ENCODE data around the gene ZNF354C.

ZNF354C gene

DNA sequence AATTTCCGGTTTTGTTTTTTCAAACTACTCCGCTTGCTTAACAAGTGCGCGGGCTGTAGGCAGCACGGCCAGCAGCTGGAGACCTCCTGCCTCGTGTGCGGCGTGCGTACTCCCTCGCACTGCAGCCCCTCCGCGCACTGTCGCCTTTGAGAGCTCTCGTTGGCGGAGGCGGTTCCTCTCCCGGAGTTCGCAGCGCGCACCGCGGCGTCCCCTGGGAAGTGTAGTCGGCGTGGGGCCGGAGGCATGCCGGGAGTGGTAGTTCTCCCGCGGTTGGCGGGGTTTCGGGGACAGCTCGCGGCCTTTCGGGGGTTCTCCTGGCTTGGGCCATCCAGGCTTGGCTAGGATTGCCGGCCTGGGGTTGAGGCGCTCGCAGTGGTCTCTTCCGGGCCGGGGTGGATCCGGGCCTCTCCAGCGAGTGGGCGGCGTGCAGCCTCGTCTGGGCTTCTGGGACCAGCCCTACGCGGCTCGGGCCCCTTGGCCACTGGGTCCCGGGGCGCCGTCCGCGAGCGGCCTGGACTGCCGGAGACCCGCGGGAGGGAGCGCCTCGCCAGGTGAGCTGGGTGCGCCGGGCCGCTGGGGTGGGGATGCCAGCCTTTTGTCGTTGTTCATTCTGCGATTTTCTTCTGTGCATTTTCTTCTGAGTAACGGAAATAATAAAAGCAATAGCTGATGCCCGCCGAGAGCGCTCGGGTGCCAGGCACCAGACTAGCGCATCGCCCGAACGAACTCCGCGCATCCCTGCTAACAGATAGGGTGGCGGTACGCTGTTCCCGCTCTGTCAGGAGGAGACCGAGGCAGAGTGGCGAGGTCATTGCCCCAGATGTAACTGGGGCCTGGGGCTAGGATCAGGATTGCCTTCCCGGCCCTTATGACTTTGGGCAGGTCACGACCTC is at the start of gene ZNF354C:
Gene ZNF354C (plus strand): TSS at position 258 of the 893 bp plus-strand sequence. CDS start 1,696 bp downstream, outside the sequence.
- peak within 1 kb of the TSS; percentile 80 for H3K4me3 Mint-ChIP-seq
- peak within 1 kb of the TSS; percentile 87 for H3K27ac Mint-ChIP-seq
- H3K4me1 Mint-ChIP-seq (ENCODE audit: low read depth), result peaks cover 23% of the 10 kb centered on the region
- peaks cover 32% of the 10 kb centered on the region for H3K9me3 Mint-ChIP-seq
- H3K36me3 Mint-ChIP-seq (ENCODE audit: low read depth), result peaks cover 61% of the 10 kb centered on the region
- DNase-seq, result peak; percentile 90
- H3K27me3 Mint-ChIP-seq, result peaks cover 10% of the 10 kb centered on the region

DNA sequence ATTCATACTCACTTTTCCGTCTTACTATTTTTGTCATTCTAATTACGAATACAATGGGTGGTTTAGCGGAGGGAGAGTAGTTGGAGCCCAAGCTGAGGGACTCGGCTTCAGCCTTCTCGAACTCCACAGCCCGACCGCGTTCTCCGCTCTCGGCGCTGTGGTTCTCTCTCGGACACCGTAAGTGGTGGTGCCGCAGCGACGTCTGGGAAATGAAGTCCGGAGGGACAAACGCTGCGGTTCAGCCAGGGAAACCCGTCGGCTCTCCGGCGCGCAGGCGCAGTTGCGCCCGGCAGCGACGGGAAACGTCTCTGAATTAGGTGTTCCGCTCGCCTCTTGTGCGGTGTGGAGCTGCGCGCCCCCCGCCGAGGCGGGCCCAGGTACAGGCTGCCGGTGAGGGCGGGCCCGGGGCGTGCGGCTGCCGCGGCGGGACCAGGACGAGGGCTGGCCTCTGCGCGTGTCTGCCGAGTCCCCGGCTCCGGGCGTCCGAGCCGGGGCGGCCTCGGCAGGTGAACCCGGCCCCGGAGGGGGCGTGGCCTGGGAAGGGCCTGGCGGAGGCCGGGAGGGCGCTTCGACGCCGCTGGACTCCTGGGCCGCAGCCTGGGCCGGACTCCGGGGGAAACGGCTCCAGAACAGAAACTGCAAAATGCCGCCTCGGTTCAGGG is 36.5 kb upstream of the ZNF354C start, which contains the start of gene ZNF879:
Gene ZNF879 (plus strand): TSS at position 277 of the 662 bp plus-strand sequence. CDS start 1,201 bp downstream, outside the sequence.
- H3K27me3 Mint-ChIP-seq, result no peaks in the 10 kb centered on the region
- peaks cover 52% of the 10 kb centered on the region for H3K36me3 Mint-ChIP-seq (ENCODE audit: low read depth)
- H3K27ac Mint-ChIP-seq, result peak within 1 kb of the TSS; percentile 90
- peak within 1 kb of the TSS; percentile 88 for H3K4me3 Mint-ChIP-seq
- peaks cover 28% of the 10 kb centered on the region for H3K9me3 Mint-ChIP-seq
- peaks cover 15% of the 10 kb centered on the region for H3K4me1 Mint-ChIP-seq (ENCODE audit: low read depth)
- DNase-seq, result peak; percentile 94

DNA sequence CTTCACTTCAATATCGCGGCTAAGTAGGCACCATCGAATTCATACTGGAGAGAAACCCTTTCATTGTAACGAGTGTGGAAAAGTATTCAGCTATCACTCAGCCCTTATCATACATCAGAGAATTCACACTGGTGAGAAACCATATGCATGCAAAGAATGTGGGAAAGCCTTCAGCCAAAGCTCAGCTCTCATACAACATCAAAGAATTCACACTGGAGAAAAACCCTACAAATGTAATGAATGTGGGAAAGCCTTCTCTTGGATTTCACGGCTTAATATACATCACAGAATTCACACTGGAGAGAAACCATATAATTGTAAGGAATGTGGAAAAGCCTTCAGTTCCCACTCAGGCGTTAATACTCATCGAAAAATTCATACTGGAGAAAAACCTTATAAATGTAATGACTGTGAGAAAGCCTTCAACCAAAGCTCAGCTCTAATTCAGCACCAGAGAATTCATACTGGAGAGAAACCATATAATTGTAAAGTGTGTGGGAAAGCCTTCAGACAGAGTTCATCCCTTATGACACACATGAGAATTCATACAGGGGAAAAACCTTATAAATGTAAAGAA is 27.1 kb upstream of the ZNF354C start:
- Mint-ChIP-seq H3K4me3 (no peak overlapping the region), H3K36me3 (ENCODE audit: low read depth) (peaks cover 81% of the 10 kb centered on the region), H3K27me3 (no peaks in the 10 kb centered on the region), H3K27ac (no peak overlapping the region), H3K4me1 (ENCODE audit: low read depth) (no peaks in the 10 kb centered on the region), H3K9me3 (peaks cover 81% of the 10 kb centered on the region)
- DNase-seq, result no peak

DNA sequence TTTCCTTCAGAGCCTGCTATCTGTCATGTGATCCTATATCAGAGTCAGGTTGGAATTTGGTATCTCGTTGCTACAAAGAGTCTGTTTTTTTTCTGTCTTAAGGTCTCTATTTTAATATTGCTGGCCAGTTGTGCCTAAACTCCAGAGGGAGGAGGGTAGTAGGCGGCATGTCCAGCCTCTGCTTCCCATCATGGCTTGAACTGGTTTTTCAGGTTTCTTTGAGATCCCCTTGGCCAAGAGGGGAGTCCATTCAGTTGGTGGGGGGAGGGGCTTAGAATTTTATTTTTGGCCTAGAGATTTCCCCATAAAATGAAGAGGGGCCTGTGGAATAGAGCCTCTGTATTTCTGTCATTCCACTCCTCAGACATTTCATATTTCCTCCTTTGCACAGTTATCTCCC is 15.4 kb upstream of the ZNF354C start:
- H3K27ac Mint-ChIP-seq, result no peak overlapping the region

DNA sequence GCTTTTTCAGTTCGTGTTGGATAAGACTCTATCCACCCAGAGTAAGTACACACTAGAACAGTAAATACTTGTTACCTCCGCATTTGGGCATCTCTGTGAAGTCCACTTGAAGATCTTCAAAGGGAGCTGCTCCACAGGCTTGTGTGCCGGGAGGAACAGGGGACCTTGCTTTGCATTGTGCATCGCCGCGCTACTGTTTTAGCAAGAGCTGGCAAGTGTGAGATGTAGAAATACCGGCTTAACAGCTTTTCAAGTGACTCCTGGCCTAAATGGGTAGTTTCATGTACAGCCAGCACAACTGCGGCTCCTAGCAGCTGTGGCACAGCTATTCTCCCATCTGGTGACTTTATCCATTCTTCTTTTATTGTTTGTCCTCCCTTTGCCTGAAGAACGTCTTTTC is 8.4 kb upstream of the ZNF354C start:
- Mint-ChIP-seq H3K9me3 (peaks cover 37% of the 10 kb centered on the region), H3K4me1 (ENCODE audit: low read depth) (no peaks in the 10 kb centered on the region), H3K27ac (no peak overlapping the region), H3K27me3 (peaks cover 12% of the 10 kb centered on the region), H3K4me3 (no peak overlapping the region), H3K36me3 (ENCODE audit: low read depth) (no peaks in the 10 kb centered on the region)
- DNase-seq, result no peak

More for the DNA sequence above, 15.4 kb upstream of the ZNF354C start:
- H3K36me3 Mint-ChIP-seq (ENCODE audit: low read depth), result no peaks in the 10 kb centered on the region
- peaks cover 7% of the 10 kb centered on the region for H3K27me3 Mint-ChIP-seq
- no peak for DNase-seq
- no peak overlapping the region for H3K4me3 Mint-ChIP-seq
- peaks cover 62% of the 10 kb centered on the region for H3K9me3 Mint-ChIP-seq
- H3K4me1 Mint-ChIP-seq (ENCODE audit: low read depth), result no peaks in the 10 kb centered on the region

DNA sequence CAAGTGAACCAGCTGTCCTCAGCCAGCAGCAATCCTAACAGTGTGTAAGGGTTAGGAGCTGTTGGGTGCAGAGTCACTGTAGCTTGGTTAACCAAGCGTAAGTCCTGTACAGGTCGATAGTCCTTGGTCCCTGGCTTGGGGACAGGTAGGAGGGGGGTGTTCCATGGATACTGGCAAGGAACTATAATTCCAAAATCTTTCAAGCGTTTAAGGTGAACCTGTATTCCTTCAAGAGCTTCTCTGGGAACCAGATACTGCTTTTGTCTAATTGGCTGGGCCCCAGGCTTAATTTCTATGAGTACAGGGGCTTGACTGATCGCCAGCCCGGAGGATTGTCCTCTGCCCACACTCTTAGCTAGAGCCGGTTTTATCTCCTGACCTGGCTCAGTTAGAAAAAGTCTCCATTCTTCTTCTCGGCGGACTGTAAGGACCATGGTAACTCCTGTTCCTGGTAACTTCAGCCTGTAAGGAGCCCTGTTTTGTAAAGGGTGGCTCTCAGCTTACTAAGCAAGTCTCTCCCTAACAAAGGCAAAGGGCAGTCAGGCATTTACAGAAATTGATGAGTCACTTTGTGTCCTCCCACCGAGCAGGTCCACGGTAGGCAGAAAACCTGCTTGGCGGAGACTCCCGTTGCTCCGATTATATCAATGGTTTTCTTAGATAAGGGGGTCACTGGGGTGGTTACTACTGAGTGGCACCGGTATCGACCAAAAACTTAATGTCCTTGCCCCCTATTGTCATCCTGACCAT is 6.0 kb upstream of the ZNF354C start:
- no peak overlapping the region for H3K4me3 Mint-ChIP-seq
- DNase-seq, result no peak
- no peaks in the 10 kb centered on the region for H3K4me1 Mint-ChIP-seq (ENCODE audit: low read depth)
- peaks cover 3% of the 10 kb centered on the region for H3K36me3 Mint-ChIP-seq (ENCODE audit: low read depth)
- H3K27ac Mint-ChIP-seq, result no peak overlapping the region
- H3K9me3 Mint-ChIP-seq, result peaks cover 15% of the 10 kb centered on the region
- peaks cover 13% of the 10 kb centered on the region for H3K27me3 Mint-ChIP-seq

DNA sequence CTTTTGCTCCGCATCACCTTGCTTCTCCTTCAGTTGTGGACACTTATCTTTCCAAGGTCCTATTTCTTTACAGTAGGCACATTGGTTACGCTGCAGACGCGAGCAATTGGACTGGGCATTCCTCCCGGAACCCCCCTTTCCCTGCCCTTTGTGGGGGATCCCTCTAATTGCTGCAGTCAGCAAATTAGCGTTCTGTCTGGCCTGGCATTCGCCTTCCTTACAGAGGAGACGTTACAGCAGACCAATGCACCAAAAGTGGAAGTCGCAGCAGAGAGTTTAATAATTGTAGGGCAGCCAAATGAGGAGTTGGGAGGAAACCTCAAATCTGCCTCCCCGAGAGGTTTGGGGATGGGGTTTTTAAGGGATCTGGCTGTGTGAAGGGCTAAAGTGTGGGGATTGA is 5.3 kb upstream of the ZNF354C start:
- no peak for DNase-seq
- H3K4me1 Mint-ChIP-seq (ENCODE audit: low read depth), result peaks cover 5% of the 10 kb centered on the region
- no peak overlapping the region for H3K27ac Mint-ChIP-seq
- H3K4me3 Mint-ChIP-seq, result no peak overlapping the region
- H3K27me3 Mint-ChIP-seq, result peaks cover 13% of the 10 kb centered on the region
- peaks cover 9% of the 10 kb centered on the region for H3K36me3 Mint-ChIP-seq (ENCODE audit: low read depth)
- peaks cover 16% of the 10 kb centered on the region for H3K9me3 Mint-ChIP-seq

DNA sequence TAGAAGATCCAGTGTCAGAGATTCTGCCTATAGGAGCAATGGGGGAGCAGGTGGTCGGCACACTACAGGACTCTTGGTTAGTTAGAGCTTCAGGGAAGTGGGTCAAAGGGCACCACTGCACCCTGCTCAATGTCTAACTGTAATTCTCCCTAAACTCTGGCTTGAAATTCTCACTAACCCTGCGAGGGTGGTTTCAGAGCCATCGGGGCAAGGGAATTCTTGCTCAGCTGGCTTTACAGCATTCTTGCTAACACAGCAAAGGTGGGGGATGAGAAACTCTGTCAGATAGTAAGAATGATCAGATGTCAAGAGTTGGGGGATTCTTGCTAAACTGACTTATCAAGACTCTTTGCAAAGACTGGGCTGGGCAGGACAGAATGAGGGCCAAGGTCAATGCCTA is 4.7 kb upstream of the ZNF354C start:
- Mint-ChIP-seq H3K9me3 (peaks cover 12% of the 10 kb centered on the region), H3K4me3 (no peak overlapping the region), H3K36me3 (ENCODE audit: low read depth) (peaks cover 14% of the 10 kb centered on the region), H3K4me1 (ENCODE audit: low read depth) (peaks cover 8% of the 10 kb centered on the region), H3K27me3 (peaks cover 13% of the 10 kb centered on the region), H3K27ac (no peak overlapping the region)
- no peak for DNase-seq

DNA sequence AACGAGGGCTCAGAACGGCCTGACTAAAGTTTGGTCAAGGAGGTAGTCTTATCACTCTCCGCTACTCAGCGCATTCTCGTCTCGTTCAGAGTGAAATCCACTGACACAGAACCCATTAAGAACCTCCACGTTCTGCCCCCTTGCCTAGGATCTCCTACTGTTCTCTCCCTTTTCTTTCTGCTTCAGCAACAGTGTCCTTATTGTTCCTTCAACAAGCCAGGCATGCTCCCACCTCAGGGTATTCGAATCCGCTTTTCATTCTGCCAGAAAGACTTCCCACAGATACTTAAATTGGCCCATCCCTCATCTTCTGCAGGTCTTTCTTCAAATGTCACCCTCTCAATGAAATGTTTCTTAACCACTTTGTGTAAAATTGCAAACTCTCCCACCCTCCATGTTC is 4.3 kb upstream of the ZNF354C start:
- Mint-ChIP-seq H3K27ac (no peak overlapping the region), H3K9me3 (peaks cover 9% of the 10 kb centered on the region), H3K4me3 (no peak overlapping the region), H3K4me1 (ENCODE audit: low read depth) (peaks cover 10% of the 10 kb centered on the region), H3K27me3 (peaks cover 13% of the 10 kb centered on the region), H3K36me3 (ENCODE audit: low read depth) (peaks cover 17% of the 10 kb centered on the region)
- DNase-seq, result no peak

DNA sequence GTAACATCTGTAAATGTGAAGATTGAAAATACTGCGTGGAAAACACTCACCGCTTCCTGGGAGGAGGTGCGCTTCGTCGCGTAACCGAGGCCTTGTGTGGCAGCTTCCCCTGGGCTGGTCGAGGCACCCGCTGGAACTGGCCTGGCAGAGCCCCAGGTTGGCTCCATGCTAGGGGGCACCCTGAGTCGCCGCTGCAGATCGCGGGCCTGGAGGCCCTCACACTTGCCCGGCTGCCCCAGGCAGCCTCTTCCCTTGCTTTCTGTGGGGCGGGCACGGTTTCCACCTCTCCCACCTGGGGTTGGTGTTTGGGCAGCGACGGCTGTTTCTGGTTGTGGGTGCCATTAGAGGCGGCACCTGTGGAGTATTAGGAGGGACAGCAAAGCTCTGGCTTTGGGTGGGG is 852 bp downstream of the ZNF354C start:
- H3K4me3 Mint-ChIP-seq, result peak overlapping the region; percentile 80
- H3K27ac Mint-ChIP-seq, result peak overlapping the region; percentile 87
- H3K4me1 Mint-ChIP-seq (ENCODE audit: low read depth), result peaks cover 24% of the 10 kb centered on the region
- peaks cover 37% of the 10 kb centered on the region for H3K9me3 Mint-ChIP-seq
- peaks cover 6% of the 10 kb centered on the region for H3K27me3 Mint-ChIP-seq
- H3K36me3 Mint-ChIP-seq (ENCODE audit: low read depth), result peaks cover 68% of the 10 kb centered on the region
- no peak for DNase-seq

DNA sequence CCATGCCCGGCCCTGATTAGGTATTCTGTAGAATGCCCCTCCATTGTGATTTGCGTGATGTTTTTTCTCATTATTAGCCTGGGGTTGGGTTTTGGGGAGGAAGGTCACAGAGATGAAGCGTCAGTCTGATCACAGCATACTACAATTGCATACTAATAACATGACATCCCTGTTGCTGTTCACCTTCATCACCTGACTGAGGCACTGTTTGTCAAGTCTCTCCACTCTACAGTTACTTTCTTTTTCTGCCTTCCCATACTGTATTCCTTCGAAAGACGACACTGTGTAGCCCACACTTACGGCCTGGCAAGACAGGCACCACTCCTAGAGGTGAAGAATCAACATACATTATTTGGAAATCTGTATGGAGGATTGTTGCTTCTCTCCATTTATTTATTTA is 5.5 kb downstream of the ZNF354C start:
- H3K4me3 Mint-ChIP-seq, result no peak overlapping the region
- no peak for DNase-seq
- H3K27me3 Mint-ChIP-seq, result no peaks in the 10 kb centered on the region
- peaks cover 97% of the 10 kb centered on the region for H3K36me3 Mint-ChIP-seq (ENCODE audit: low read depth)
- peaks cover 15% of the 10 kb centered on the region for H3K4me1 Mint-ChIP-seq (ENCODE audit: low read depth)
- H3K9me3 Mint-ChIP-seq, result peaks cover 63% of the 10 kb centered on the region
- H3K27ac Mint-ChIP-seq, result no peak overlapping the region

DNA sequence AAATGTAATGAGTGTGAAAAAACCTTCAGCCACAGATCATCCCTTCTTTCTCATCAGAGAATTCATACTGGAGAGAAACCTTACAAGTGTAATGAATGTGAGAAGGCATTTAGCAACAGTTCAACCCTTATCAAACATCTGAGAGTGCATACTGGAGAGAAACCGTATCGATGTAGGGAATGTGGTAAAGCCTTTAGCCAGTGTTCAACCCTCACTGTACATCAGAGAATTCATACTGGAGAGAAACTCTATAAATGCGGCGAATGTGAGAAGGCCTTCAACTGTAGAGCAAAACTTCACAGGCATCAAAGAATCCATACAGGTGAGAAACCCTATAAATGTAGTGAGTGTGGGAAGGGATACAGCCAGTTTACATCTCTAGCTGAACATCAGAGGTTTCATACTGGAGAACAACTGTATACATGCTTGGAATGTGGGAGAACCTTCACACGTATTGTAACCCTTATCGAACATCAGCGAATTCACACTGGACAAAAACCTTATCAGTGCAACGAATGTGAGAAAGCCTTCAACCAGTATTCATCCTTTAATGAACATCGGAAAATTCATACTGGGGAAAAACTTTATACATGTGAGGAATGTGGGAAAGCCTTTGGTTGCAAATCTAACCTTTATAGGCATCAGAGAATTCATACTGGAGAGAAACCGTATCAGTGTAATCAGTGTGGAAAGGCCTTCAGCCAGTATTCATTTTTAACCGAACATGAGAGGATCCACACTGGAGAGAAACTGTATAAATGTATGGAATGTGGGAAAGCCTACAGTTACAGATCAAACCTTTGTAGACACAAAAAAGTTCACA is 19.2 kb downstream of the ZNF354C start:
- Mint-ChIP-seq H3K9me3 (peaks cover 65% of the 10 kb centered on the region), H3K36me3 (ENCODE audit: low read depth) (peaks cover 93% of the 10 kb centered on the region), H3K4me3 (no peak overlapping the region), H3K27ac (no peak overlapping the region), H3K4me1 (ENCODE audit: low read depth) (no peaks in the 10 kb centered on the region), H3K27me3 (no peaks in the 10 kb centered on the region)
- no peak for DNase-seq

DNA sequence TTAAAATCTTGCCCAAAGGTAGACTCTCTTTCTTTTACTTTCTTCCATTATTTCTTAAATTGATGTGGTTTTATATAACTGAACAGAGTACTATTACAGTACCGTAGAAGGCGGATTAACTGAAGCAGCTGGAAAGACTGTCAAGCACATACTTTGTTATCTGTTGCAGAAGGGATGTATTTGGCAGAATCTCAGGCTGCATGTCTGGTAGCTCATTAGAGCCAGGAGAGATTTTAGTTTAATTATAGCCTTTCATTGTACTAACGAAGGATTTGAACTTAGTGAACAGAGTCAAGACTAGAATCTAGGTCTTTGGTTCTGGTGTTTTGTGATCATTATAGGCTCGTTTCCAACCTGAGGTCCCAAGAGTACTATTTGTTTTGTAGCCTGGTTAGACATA is 20.6 kb downstream of the ZNF354C start:
- H3K27me3 Mint-ChIP-seq, result no peaks in the 10 kb centered on the region
- DNase-seq, result no peak
- no peak overlapping the region for H3K4me3 Mint-ChIP-seq
- peaks cover 82% of the 10 kb centered on the region for H3K36me3 Mint-ChIP-seq (ENCODE audit: low read depth)
- H3K9me3 Mint-ChIP-seq, result peaks cover 66% of the 10 kb centered on the region
- H3K4me1 Mint-ChIP-seq (ENCODE audit: low read depth), result no peaks in the 10 kb centered on the region
- H3K27ac Mint-ChIP-seq, result no peak overlapping the region
